PC-3 (cell line): ENCODE results near the gene PDSS2. TPM values are rescaled to one million over a fixed set of nuclear protein-coding genes. Genes with fewer than 3 reads are reported as not detected.

ENCODE experiments used
- ATAC-seq: fragments of 200-7000 bp; cut with Tn5 transposase; 2 replicates; pipeline ENCODE4 v1.9.1; 2020; ENCODE audit warnings: mild to moderate bottlenecking, moderate library complexity
- BruUV-seq: library from RNA; stranded (reverse); fragments of 400-500 nt; replicated peaks from 2 replicates; lab custom pipeline; 2021; lab: Mats Ljungman, UMichigan
- CTCF ChIA-PET: fragments of 300-600 bp; sonication (Branson Sonifier 250); formaldehyde crosslinking; loops from one replicate; lab custom pipeline; 2022; ENCODE audit warnings: antibody characterized with exemption; lab: Charles Lee
- POLR2A ChIA-PET: fragments of 300-600 bp; sonication (Branson Sonifier 250); formaldehyde crosslinking; loops from one replicate; lab custom pipeline; 2022; ENCODE audit warnings: antibody characterized with exemption; ENCODE audit not compliant: unreplicated experiment; lab: Charles Lee
- DNase-seq: peaks from one replicate; pipeline ENCODE4 v3.0.0-alpha.2; 2015
- H2AFZ ChIP-seq: fragments of 300-600 bp; sonication (generic); 2 replicates; pipeline ENCODE4 v1.6.0; 2016; ENCODE audit warnings: antibody characterized with exemption, low read length
- H3F3A ChIP-seq: fragments of 300-600 bp; sonication (generic); one replicate; pipeline ENCODE4 v1.6.0; 2017; ENCODE audit warnings: antibody characterized with exemption, low read length, control low read depth, mild to moderate bottlenecking; ENCODE audit not compliant: unreplicated experiment
- H3K27ac ChIP-seq: fragments of 300-600 bp; sonication (generic); 2 replicates; pipeline ENCODE4 v1.5.1; 2016; ENCODE audit warnings: mild to moderate bottlenecking, low read length
- H3K27me3 ChIP-seq: fragments of 300-600 bp; sonication (generic); 2 replicates; pipeline ENCODE4 v1.6.1; 2016; ENCODE audit warnings: low read length, mixed read lengths
- H3K36me3 ChIP-seq: fragments of 300-600 bp; sonication (generic); 2 replicates; pipeline ENCODE4 v1.6.1; 2016; ENCODE audit warnings: low read depth, mixed run types, low read length, mixed read lengths
- H3K4me1 ChIP-seq: fragments of 300-600 bp; sonication (generic); 2 replicates; pipeline ENCODE4 v1.5.1; 2016; ENCODE audit warnings: low read length; ENCODE audit not compliant: insufficient read depth
- H3K4me2 ChIP-seq: fragments of 300-600 bp; sonication (generic); 2 replicates; pipeline ENCODE4 v1.6.0; 2016; ENCODE audit warnings: low read length
- H3K4me3 ChIP-seq: fragments of 300-600 bp; sonication (generic); 2 replicates; pipeline ENCODE4 v1.5.1; 2016; ENCODE audit warnings: mild to moderate bottlenecking, low read length, mixed read lengths
- H3K79me2 ChIP-seq: fragments of 300-600 bp; sonication (generic); 2 replicates; pipeline ENCODE4 v1.6.1; 2017; ENCODE audit warnings: low read length, mixed read lengths
- H3K9ac ChIP-seq: fragments of 300-600 bp; sonication (generic); 2 replicates; pipeline ENCODE4 v1.6.0; 2016; ENCODE audit warnings: mild to moderate bottlenecking, low read length
- H3K9me2 ChIP-seq: fragments of 300-600 bp; sonication (generic); replicated peaks from 2 replicates; pipeline ENCODE4 v1.6.1; 2016; ENCODE audit warnings: mixed run types, low read length, mixed read lengths
- H3K9me3 ChIP-seq: fragments of 300-600 bp; sonication (generic); 2 replicates; pipeline ENCODE4 v1.6.1; 2016; ENCODE audit warnings: low read length, mixed read lengths
- H4K20me1 ChIP-seq: fragments of 300-600 bp; sonication (generic); 2 replicates; pipeline ENCODE4 v1.6.1; 2016; ENCODE audit warnings: low read length, mixed read lengths
- CTCF ChIP-seq: fragments of 300-600 bp; sonication (generic); conservative IDR thresholded peaks from 2 replicates; pipeline ENCODE4 v1.5.1; 2017; ENCODE audit warnings: antibody characterized with exemption, low read depth, mild to moderate bottlenecking, low read length
- EZH2 ChIP-seq: fragments of 300-600 bp; sonication (generic); IDR thresholded peaks from one replicate; pipeline ENCODE4 v1.6.1; 2017; ENCODE audit warnings: antibody characterized with exemption, mild to moderate bottlenecking, low read length; ENCODE audit not compliant: unreplicated experiment
- EZH2phosphoT487 ChIP-seq: fragments of 300-600 bp; sonication (generic); IDR thresholded peaks from 2 replicates; pipeline ENCODE4 v1.6.1; 2018; ENCODE audit warnings: mild to moderate bottlenecking, antibody characterized with exemption, low read length, borderline replicate concordance
- intact Hi-C: fragments of 100-400 bp; cut with micrococcal nuclease; formaldehyde crosslinking; loops from 2 replicates; pipeline ENCODE4 v1.9.0; 2023
- total RNA-seq: library from RNA; depleted of rRNA; stranded (reverse); fragments of >200 nt; gene quantifications from 2 replicates; pipeline ENCODE4 v1.2.3, GENCODE V29; 2014

PDSS2 gene
- total RNA-seq, 1 experiment from 2014 or later = 6.6 TPM

- no peak for DNase-seq
- H3K4me1 ChIP-seq = 0 out of 2 replicates have a peak, but pooled peaks cover 3% of the 10 kb centered on the region
- ATAC-seq = no peak
- H3K36me3 ChIP-seq = no peaks in the 10 kb centered on the region
- H4K20me1 ChIP-seq = no peaks in the 10 kb centered on the region
- H3K9me2 ChIP-seq = no peaks in the 10 kb centered on the region
- BruUV-seq = no TSS peak
- no peak overlapping the region for H3K4me3 ChIP-seq
- no peaks in the 10 kb centered on the region for H3F3A ChIP-seq
- H3K9ac ChIP-seq = no peak overlapping the region
- H2AFZ ChIP-seq = no peak overlapping the region
- no peak overlapping the region for H3K4me2 ChIP-seq
- H3K9me3 ChIP-seq = no peaks in the 10 kb centered on the region
- intact Hi-C loops = no loop called here
- H3K79me2 ChIP-seq = no peaks in the 10 kb centered on the region
- no peak overlapping the region for H3K27ac ChIP-seq
- ChIA-PET CTCF (no interaction called here), POLR2A (no interaction called here)
- H3K27me3 ChIP-seq = no peaks in the 10 kb centered on the region
- TF ChIP-seq EZH2phosphoT487 = no peak
- TF ChIP-seq EZH2 = no peak
- no peak for TF ChIP-seq CTCF
Observed at GRCh38 chr6:107390056-107390455, 69.3 kb downstream of the PDSS2 start.

GRCh38 chr6:107386904-107387303, 72.5 kb downstream of the PDSS2 start:
- H3F3A ChIP-seq = no peaks in the 10 kb centered on the region

More at GRCh38 chr6:107386904-107387303, 72.5 kb downstream of the PDSS2 start:
- ChIA-PET POLR2A (no interaction called here), CTCF (no interaction called here)
- Histone ChIP-seq H3K4me3 (no peak overlapping the region), H3K79me2 (no peaks in the 10 kb centered on the region), H3K27ac (no peak overlapping the region), H3K9me3 (no peaks in the 10 kb centered on the region), H3K4me2 (no peak overlapping the region), H2AFZ (no peak overlapping the region), H3K36me3 (no peaks in the 10 kb centered on the region), H3K4me1 (0 out of 2 replicates have a peak, but pooled peaks cover 3% of the 10 kb centered on the region), H3K9ac (no peak overlapping the region), H3K9me2 (no peaks in the 10 kb centered on the region), H4K20me1 (no peaks in the 10 kb centered on the region), H3K27me3 (no peaks in the 10 kb centered on the region)
- TF ChIP-seq EZH2phosphoT487 = no peak
- no peak for TF ChIP-seq CTCF
- TF ChIP-seq EZH2 = no peak
- intact Hi-C loops = no loop called here
- ATAC-seq (no peak), DNase-seq (no peak)
- BruUV-seq = no TSS peak
